K562 (cell line): ENCODE data around the gene PRKACG. TPM values are rescaled to one million over a fixed set of nuclear protein-coding genes. Genes with fewer than 3 reads are reported as not detected.

ENCODE experiments used
- ATAC-seq: fragments of 200-7000 bp; cut with Tn5 transposase; 3 replicates; pipeline ENCODE4 v1.9.1; 2020; ENCODE audit warnings: moderate library complexity
- BruUV-seq: library from RNA; stranded (reverse); fragments of 400-500 nt; replicated peaks from 2 replicates; lab custom pipeline; 2021; lab: Mats Ljungman, UMichigan
- CTCF ChIA-PET: fragments of 300-600 bp; formaldehyde crosslinking; extraction: SDS; loops from one replicate; lab custom pipeline; 2021; ENCODE audit warnings: low intra/inter-chr PET ratio; lab: Yijun Ruan, JAX
- POLR2A ChIA-PET: fragments of 300-600, 350-650 bp; sonication (Branson Sonifier 250); formaldehyde crosslinking; extraction: SDS; loops from one replicate; lab custom pipeline; 2021; ENCODE audit warnings: antibody characterized with exemption, inconsistent platforms; lab: Yijun Ruan, JAX
- DNase-seq, 4 experiments: peaks; one replicate each; pipeline versions ENCODE4 v3.0.0 to v3.0.0-alpha.2; 2011 to 2018; ENCODE audit warnings: low spot score in 3 of 4, mixed read lengths in 3 of 4; ENCODE audit errors: extremely low read depth in 1 of 4
- FAIRE-seq: peaks from 2 replicates; lab custom pipeline; 2011; peaks lifted over from hg19 to GRCh38; lab: Jason Lieb, UNC
- H2AFZ ChIP-seq: 2 replicates; pipeline ENCODE4 v1.6.0; 2011; ENCODE audit warnings: low read depth, low read length, control low read depth, inconsistent platforms
- H3K27ac ChIP-seq: fragments of 200-600 bp; 3 replicates; pipeline ENCODE4 v1.8.0; 2011; ENCODE audit warnings: low read depth, mild to moderate bottlenecking, control low read depth, inconsistent platforms, low read length, moderate library complexity, mixed read lengths; ENCODE audit errors: extremely low read depth
- H3K27me3 ChIP-seq, 2 experiments: fragments of 300-600 bp in 1 of 2; 2 replicates in 1 of 2; 3 replicates in 1 of 2; pipeline versions ENCODE4 v1.6.0 to v1.8.0; 2011; ENCODE audit warnings: inconsistent platforms in 2 of 2, low read length in 2 of 2, mild to moderate bottlenecking in 1 of 2, mixed read lengths in 1 of 2, moderate library complexity in 1 of 2; ENCODE audit not compliant: control insufficient read depth in 2 of 2, insufficient read depth in 2 of 2
- H3K36me3 ChIP-seq: fragments of 300-600 bp; 3 replicates; pipeline ENCODE4 v1.8.0; 2011; ENCODE audit warnings: mild to moderate bottlenecking, low read length, inconsistent platforms; ENCODE audit not compliant: control insufficient read depth, insufficient read depth
- H3K4me1 ChIP-seq, 2 experiments: fragments of 200-600 bp in 1 of 2; replicated peaks in 1 of 2; 2 replicates in 1 of 2; 3 replicates in 1 of 2; pipeline versions ENCODE4 v1.5.1 to v1.8.0; 2011; ENCODE audit warnings: inconsistent platforms in 2 of 2, low read length in 2 of 2, mild to moderate bottlenecking in 1 of 2, mixed read lengths in 1 of 2, moderate library complexity in 1 of 2; ENCODE audit not compliant: control insufficient read depth in 2 of 2, insufficient read depth in 2 of 2
- H3K4me2 ChIP-seq: 2 replicates; pipeline ENCODE4 v1.6.1; 2011; ENCODE audit warnings: low read length, control low read depth, inconsistent platforms, mixed read lengths; ENCODE audit not compliant: insufficient read depth
- H3K4me3 ChIP-seq: fragments of 200-600 bp; sonication (generic), shearing (Covaris generic); 2 replicates; pipeline ENCODE4 v1.5.1; 2016; ENCODE audit warnings: control low read depth, inconsistent platforms
- H3K79me2 ChIP-seq: fragments of 200-600 bp; 3 replicates; pipeline ENCODE4 v1.8.0; 2011; ENCODE audit warnings: low read length, inconsistent platforms; ENCODE audit not compliant: control insufficient read depth, insufficient read depth
- H3K9ac ChIP-seq, 2 experiments: 2 replicates each; pipeline versions ENCODE4 v1.6.0 to v1.6.1; 2011; ENCODE audit warnings: low read depth in 2 of 2, low read length in 2 of 2, control low read depth in 1 of 2, inconsistent platforms in 1 of 2, mild to moderate bottlenecking in 1 of 2, mixed read lengths in 1 of 2; ENCODE audit not compliant: insufficient read depth in 1 of 2
- H3K9me1 ChIP-seq: one replicate; pipeline ENCODE4 v1.6.0; 2011; ENCODE audit warnings: inconsistent platforms, mild to moderate bottlenecking, low read length, moderate library complexity; ENCODE audit not compliant: control insufficient read depth, insufficient read depth
- H3K9me3 ChIP-seq: replicated peaks from 2 replicates; pipeline ENCODE4 v1.5.1; 2011; ENCODE audit warnings: low read depth, low read length, inconsistent platforms; ENCODE audit not compliant: control insufficient read depth, insufficient read depth
- H4K20me1 ChIP-seq: replicated peaks from 2 replicates; pipeline ENCODE4 v1.6.1; 2011; ENCODE audit warnings: low read length, inconsistent platforms, mixed read lengths; ENCODE audit not compliant: control insufficient read depth, insufficient read depth
- ARID2 ChIP-seq: fragments of 450-650 bp; IDR thresholded peaks from 2 replicates; pipeline ENCODE4 v1.6.1; 2017; ENCODE audit warnings: antibody characterized with exemption, mild to moderate bottlenecking
- E2F6 ChIP-seq, 2 experiments: IDR thresholded peaks; 2 replicates each; pipeline ENCODE4 v1.6.1; 2011; ENCODE audit warnings: borderline replicate concordance in 1 of 2, control low read depth in 1 of 2, low read depth in 1 of 2, low read length in 1 of 2, mild to moderate bottlenecking in 1 of 2, mixed read lengths in 1 of 2, moderate library complexity in 1 of 2; ENCODE audit not compliant: insufficient read depth in 1 of 2, insufficient read length in 1 of 2, poor library complexity in 1 of 2, severe bottlenecking in 1 of 2; ENCODE audit errors: extremely low read depth in 1 of 2
- MYC ChIP-seq, 2 experiments: fragments of 250-450 bp in 1 of 2; sonication (Bioruptor Pico) in 1 of 2; IDR thresholded peaks; 2 replicates each; pipeline versions ENCODE4 v1.5.1 to v1.6.1; 2012 to 2021; ENCODE audit warnings: low read depth in 2 of 2, borderline replicate concordance in 1 of 2, improper control_type of control experiment in 1 of 2, low read length in 1 of 2, mild to moderate bottlenecking in 1 of 2, moderate library complexity in 1 of 2
- NFIX ChIP-seq: fragments of 250-450 bp; sonication (Bioruptor Pico); IDR thresholded peaks from 2 replicates; pipeline ENCODE4 v1.4.0; 2020; ENCODE audit warnings: low read depth, mild to moderate bottlenecking, moderate library complexity
- NRF1 ChIP-seq, 2 experiments: fragments of 450-650 bp; IDR thresholded peaks in 1 of 2; conservative IDR thresholded peaks in 1 of 2; 2 replicates each; pipeline ENCODE4 v1.6.1; 2014; ENCODE audit warnings: mild to moderate bottlenecking in 2 of 2
- SMC3 ChIP-seq: conservative IDR thresholded peaks from 2 replicates; pipeline ENCODE4 v1.6.1; 2011; ENCODE audit warnings: low read depth, low read length, improper control_type of control experiment; ENCODE audit not compliant: insufficient read depth
- ZNF586 ChIP-seq: fragments of 450-650 bp; formaldehyde crosslinking; conservative IDR thresholded peaks from 2 replicates; pipeline ENCODE4 v1.4.0; 2020; ENCODE audit warnings: mild to moderate bottlenecking, moderate library complexity
- ZNF592 ChIP-seq: fragments of 450-650 bp; IDR thresholded peaks from 2 replicates; pipeline ENCODE4 v1.6.1; 2017; ENCODE audit warnings: antibody characterized with exemption, mild to moderate bottlenecking
- WGBS: fragments of 100-300 bp; shearing (Covaris generic); methylation state at CpG from one replicate; pipeline ENCODE4 v1.1.6; 2016; ENCODE audit warnings: low coverage, mixed read lengths; ENCODE audit not compliant: insufficient coverage; ENCODE audit errors: missing lambda C conversion rate; 5-methylcytosine and 5-hydroxymethylcytosine counted together
- in situ Hi-C: fragments of 300-500 bp; cut with MboI; formaldehyde crosslinking; loops from 4 replicates; pipeline ENCODE4 v1.15.0; 2018; ENCODE audit warnings: inconsistent platforms, mixed read lengths
- intact Hi-C: fragments of 100-400 bp; cut with micrococcal nuclease; formaldehyde crosslinking; loops from 2 replicates; pipeline ENCODE4 v1.14.2; 2022
- polyA plus RNA-seq, 8 experiments: library from polyadenylated mRNA; depleted of rRNA in 4 of 8; stranded (reverse) in 5 of 8; unstranded in 3 of 8; fragments of >200 nt; fragmentation: Nextera tagmentation in 2 of 8; fragmentation: Illumina TruSeq in 1 of 8; extraction: Ambion mirVana in 2 of 8; extraction: Trizol in 1 of 8; gene quantifications; 2 replicates each; pipeline versions ENCODE4 v1.2.1 to v1.2.3, GENCODE V29; 2011 to 2014; ENCODE audit warnings: inconsistent platforms in 1 of 8, missing spikeins in 1 of 8
- total RNA-seq, 7 experiments: library from RNA; depleted of rRNA in 6 of 7; stranded (reverse); fragments of >200 nt in 6 of 7; fragmentation: Illumina TruSeq in 2 of 7; extraction: Trizol in 2 of 7; gene quantifications; 2 replicates each; pipeline versions ENCODE4 v1.2.1 to v1.2.3, GENCODE V29; 2011 to 2021; ENCODE audit warnings: low replicate concordance in 1 of 7

Gene PRKACG
- total and polyA plus RNA-seq, 9 of the 15 experiments (the other 6 are each of a cell fraction or from before 2014, with no cell fraction given) = not detected

- Histone ChIP-seq H3K27ac (peak overlapping the region; percentile 48), H3K4me2 (no peak overlapping the region; the same call in 1 of the 2 replicates), H2AFZ (peak overlapping the region; percentile 64), H3K4me3 (no peak overlapping the region), H3K79me2 (no peaks in the 10 kb centered on the region), H3K9me1 (no peaks in the 10 kb centered on the region), H3K27me3 (no peaks in the 10 kb centered on the region), H4K20me1 (no peaks in the 10 kb centered on the region), H3K4me1 (peaks cover 5 to 16% of the 10 kb centered on the region in 2 experiments; a peak in 4 of 5 replicates), H3K36me3 (no peaks in the 10 kb centered on the region; the same call in 2 of the 3 replicates), H3K9me3 (no peaks in the 10 kb centered on the region), H3K9ac (no peak overlapping the region)
- 16% methylated on average over 9 of the region's 10 CpGs for WGBS
- BruUV-seq = no TSS peak
- in situ Hi-C loops (loop anchor here (5.0 kb wide), 1 partner anchor 417 kb away; no protein-coding TSS in a partner anchor), intact Hi-C loops (loop anchor here (1.0 to 5.0 kb wide), 8 partner anchors 19 to 415 kb away; a partner anchor contains a TSS)
- DNase-seq (peak; percentile 46 to 86 (median 64)), ATAC-seq (peak; percentile 94), FAIRE-seq (peak; percentile 89)
- ChIA-PET CTCF (interaction anchor here (0.7 to 2.8 kb wide), 3 partner anchors 28 to 418 kb away, joined by 3 to 27 read pairs (median 3); no protein-coding TSS in a partner anchor), POLR2A (interaction anchor here (0.6 kb wide), 1 partner anchor 285 kb away, joined by 3 read pairs; no protein-coding TSS in a partner anchor)
- TF ChIP-seq NRF1 (conservative IDR thresholded peaks at IDR 0.05 in 1 of 2, IDR thresholded peaks at IDR 0.05 in 1 of 2) = no peak
- no peak for TF ChIP-seq NFIX (CRISPR knock-in tag)
- TF ChIP-seq SMC3 = peak; percentile 77
- TF ChIP-seq ZNF592 = peak; percentile 77
- peak; percentile 37; the same call in 1 of the 2 replicates for TF ChIP-seq MYC (IDR thresholded peaks at IDR 0.05; ENCODE audit: low read depth, low read length)
- TF ChIP-seq MYC (CRISPR knock-in tag; IDR thresholded peaks at IDR 0.05; ENCODE audit: borderline replicate concordance, low read depth) = no peak
- TF ChIP-seq ZNF586 (CRISPR knock-in tag) = no peak
- TF ChIP-seq ARID2 = 0 out of 2 replicates have a peak, but pooled peaks have one; percentile 59
- peak in 1 of 2 experiments; percentile 41 for TF ChIP-seq E2F6 (IDR thresholded peaks at IDR 0.05; ENCODE audit: borderline replicate concordance in 1 of 2, extremely low read depth in 1 of 2, insufficient read depth in 1 of 2, insufficient read length in 1 of 2, low read depth in 1 of 2, low read length in 1 of 2, poor library complexity in 1 of 2, severe bottlenecking in 1 of 2)
Observed at GRCh38 chr9:68999393-69000105, 14.4 kb downstream of the PRKACG start.
